Stimulated activated CD8-positive, alpha-beta memory T cell treated with anti-CD3 and anti-CD28 coated beads, Interleukin-7, amount 100 ng/mL, for 1 hour (primary cell): Measurements from ENCODE around the gene SNX3.
A peak's percentile ranks its signal among the peaks of the same experiment; 100 is the strongest.
"Not testable (repeated sequence)": the region's sequence is repeated elsewhere in the genome, so short reads cannot be mapped to it uniquely, and the experiment has no call there.

Source experiments
- DNase-seq, 2 donors: peaks; one replicate each; pipeline ENCODE4 v3.0.0-alpha.2; 2020; ENCODE audit warnings: low read depth in 2 of 2

SNX3 gene

DNA sequence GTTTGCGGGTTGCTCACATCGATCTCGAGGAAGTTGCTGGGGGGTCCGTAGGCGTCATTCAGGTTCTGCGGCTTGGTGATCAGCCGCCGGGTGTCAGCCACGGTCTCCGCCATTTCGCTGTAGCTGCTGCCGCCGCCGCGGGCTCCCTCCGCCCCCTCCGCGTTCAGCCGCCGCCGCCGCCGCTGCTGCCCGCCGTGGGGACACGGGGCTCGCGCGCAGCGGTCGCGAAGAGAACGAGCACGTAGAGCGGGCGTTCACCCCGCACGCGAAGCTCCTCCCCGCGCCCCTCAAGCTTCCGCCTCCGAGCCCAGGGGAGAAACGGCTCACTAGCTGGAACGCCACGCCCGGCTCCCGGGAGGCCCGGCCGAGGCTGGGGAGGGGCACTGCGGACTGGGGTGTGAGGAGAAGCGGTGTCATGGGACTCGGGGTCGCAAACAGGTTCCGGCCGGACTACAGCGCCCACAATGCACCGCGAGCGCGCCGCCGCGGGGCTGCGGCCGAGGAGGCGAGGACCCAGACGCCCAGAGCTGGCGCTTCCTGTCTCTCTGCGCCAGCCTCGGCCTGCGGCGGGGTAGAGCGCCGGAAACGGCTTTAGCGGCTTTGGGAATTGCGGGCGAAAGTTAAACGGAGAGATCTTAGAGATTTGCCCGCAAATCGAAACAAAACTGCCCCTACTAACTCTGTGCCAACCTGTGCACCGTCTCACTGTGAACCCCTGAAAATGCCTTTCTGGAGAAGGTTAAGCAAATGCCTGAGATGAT lies at the start of gene SNX3:
TSS of gene SNX3 (minus strand) at position 232 of the 761 bp plus-strand sequence. CDS start at position 113, 119 bp downstream.
- peak; percentile 73 to 75 for DNase-seq

GRCh38 chr6:108309844-108310243 lies 49.0 kb upstream of the SNX3 start:
- no peak for DNase-seq

- DNase-seq = not testable (repeated sequence)
Measured at GRCh38 chr6:108308641-108309040, 47.8 kb upstream of the SNX3 start.

DNA sequence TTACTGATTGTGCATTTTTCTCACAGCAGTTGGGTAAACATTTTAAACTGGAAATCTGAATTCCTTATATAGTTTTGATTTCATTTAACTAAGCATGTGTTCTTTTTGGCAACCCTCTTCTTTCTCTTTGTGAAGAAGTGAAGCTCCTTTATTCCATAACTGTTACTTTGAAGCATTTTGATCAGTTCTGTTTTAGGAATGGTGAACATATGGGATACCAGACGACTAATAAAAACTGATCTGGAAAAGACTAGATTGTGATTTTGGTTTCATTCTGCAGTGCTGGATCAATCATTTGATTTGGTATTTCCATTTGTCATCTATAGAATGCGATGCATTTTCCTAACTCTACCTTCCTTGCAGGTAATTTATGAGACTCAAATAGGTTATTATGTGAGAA lies 43.8 kb upstream of the SNX3 start:
- no peak for DNase-seq

DNA sequence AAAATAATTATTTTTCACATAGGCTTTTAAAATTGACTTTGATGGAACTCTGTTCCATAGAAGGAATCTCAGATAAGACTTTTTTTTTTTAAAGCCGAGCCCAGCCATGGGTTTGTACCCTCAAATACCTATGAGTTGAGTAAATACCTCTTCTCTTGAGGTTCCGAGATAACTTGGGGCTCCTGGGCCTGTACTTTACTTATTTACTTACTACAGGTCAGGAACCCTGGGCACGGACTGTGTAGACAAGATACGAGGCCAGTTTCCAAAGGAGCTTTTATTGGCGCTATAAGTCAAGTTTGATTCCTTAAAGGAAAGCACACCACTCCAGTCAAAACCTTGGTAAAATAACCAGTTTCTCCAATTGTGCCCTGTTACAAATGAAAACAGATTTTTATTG lies 41.5 kb upstream of the SNX3 start:
- DNase-seq = no peak

DNA sequence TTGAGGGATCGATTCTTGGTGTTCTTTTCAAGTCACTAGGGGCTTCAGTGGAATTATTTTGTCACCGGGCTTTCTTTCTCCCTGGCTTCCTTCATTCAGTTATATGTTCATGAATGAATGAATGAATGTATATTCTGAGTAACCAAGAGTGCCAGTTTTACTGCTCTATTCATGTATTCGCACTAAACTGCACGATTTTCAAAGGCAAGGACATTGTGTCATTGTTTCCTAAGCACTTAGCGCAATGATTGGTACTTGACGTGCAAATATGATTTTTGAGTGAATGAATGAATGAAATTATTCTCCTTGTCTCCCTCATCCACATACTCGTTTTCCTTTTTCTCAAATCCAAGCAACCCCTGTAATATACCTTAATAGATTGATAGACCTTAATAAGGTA lies 34.8 kb upstream of the SNX3 start:
- DNase-seq = no peak

DNA sequence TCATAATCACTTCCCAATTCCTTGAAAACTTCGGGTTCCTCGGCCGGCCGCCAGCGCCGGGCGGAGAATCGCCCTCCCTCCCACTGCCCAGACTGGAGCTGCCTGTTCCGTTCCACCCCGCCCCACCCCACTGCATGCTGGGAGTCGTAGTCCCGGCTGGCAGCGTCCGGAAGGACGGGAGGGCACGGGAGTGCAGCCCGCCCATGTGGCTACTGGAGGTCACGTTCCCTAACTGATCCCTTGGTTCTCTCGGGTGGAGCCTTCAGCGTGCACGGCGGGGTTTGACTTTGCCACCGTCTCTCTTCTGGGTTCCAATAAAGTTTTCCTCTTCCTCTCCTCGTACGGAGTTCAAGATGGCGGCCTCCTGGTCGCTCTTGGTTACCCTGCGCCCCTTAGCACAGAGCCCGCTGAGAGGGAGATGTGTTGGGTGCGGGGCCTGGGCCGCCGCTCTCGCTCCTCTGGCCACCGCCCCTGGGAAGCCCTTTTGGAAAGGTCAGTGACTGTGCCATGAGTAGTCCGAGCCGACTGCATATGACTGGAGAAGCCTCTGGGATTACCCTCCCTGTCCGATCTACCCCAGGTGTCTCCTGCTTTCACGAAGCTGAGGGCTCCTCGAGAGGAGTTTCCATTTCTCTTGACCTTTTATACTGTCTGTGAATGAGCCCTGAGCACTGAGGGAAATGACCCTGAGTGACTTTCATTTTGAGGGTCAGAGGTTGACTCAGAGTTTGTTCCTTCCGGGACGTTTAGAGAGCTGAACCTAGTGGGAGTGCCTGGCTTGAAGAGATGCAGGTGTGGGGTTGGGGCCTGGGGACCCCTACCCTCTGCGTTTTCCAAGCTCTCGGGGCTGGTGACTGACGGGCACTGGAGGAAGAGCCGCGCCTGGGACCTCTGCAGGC lies 34.1 kb upstream of the SNX3 start, which contains the start of gene AFG1L:
TSS of gene AFG1L (plus strand) at position 328 of the 899 bp plus-strand sequence. CDS start at position 354, 26 bp downstream.
- peak; percentile 64 to 77 for DNase-seq

- no peak for DNase-seq
Measured at GRCh38 chr6:108294297-108294726, 33.5 kb upstream of the SNX3 start.

- no peak for DNase-seq
Measured at GRCh38 chr6:108293527-108294296, 32.9 kb upstream of the SNX3 start.

DNA sequence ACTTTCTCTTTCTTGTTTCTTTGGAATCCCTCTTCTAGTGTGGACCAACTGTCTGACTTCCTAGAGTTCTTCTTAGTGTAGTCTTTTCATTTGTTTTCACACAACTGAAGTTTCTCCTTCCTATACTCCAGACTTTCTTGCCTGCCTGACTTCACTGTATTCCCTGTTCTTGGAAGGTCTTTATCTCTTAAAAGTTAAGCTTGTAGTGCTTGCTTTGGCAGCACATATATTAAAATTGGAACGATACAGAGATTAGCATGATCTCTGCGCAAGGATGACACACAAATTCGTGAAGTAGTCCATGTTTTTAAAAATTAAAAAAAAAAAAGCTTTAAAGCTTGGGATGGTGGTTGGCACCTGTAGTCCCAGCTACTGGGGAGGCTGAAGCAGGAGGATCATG lies 31.7 kb upstream of the SNX3 start:
- not testable (repeated sequence) for DNase-seq

DNA sequence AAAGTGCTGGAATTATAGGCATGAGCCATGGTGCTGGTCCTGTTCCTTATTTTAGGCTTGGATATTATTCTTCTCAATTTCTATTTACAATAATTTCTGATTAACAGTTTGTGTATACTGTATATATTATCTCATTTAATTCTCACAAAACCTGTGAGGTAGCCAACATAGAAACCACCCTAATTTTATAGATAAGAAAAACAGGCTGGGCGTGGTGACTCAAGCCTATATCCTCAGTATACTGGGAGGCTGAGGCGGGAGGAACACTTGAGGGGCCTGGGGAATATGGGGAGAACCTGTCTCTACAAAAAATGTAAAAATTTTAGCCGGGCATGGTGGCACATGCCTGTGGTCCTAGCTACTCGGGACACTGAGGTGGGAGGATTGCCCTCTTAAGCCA lies 30.3 kb upstream of the SNX3 start:
- DNase-seq = no peak

DNA sequence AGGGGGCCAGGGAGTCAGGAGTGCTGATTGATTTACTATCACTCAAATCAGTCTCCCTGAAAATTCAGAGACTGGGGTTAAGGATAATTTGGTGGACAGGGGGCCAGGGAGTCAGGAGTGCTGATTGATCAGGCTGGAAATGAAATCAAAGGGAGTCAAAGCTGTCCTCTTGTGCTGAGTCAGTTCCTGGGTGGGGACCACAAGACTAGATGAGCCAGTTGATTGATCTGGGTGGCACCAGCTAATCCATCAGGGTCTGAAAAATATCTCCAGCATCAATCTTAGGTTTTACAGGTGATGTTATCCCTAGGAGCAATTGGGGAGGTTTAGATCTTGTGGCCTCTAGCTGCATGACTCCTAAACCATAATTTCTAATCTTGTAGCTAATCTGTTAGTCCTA lies 27.9 kb upstream of the SNX3 start:
- no peak for DNase-seq

GRCh38 chr6:108287373-108287772 lies 26.5 kb upstream of the SNX3 start:
- no peak for DNase-seq

DNA sequence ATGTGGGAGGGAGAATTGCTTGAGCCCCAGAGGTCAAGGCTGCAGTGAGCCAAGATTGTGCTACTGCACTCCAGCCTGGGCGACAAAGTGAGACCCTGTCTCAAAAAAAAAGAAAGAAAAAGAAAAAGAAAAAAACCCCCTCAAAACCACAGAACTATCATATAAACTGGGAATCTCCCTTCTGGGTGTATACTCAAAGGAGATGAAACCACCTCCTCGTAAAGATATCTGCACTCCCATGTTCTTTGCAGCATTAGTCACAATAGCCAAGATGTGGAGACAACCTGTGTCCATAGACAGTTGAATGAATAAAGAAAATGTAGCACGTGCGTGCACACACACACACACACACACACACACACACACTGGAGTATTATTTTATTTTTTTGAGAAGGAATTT lies 25.5 kb upstream of the SNX3 start:
- no peak for DNase-seq

- no peak for DNase-seq
Measured at GRCh38 chr6:108285381-108285780, 24.5 kb upstream of the SNX3 start.

DNA sequence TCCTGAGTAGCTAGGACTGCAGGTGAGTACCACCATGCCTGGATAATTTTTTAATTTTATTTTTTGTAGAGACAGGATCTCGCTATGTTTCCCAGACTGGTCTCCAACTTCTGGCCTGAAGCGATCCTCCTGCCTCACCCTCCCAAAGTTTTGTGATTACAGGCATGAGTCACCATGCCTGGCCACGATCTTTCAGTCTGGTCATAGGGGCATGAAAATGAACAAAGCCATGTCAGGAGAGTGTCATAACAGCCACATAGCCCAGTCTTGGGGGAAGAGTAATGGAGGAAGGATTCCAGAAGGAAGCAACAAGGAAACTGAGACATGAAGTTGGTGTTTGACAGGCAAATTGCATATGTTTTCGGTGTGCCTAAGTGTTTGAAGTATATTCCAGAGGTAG lies 17.0 kb upstream of the SNX3 start:
- DNase-seq = no peak

- DNase-seq = no peak
Measured at GRCh38 chr6:108277295-108277694, 16.5 kb upstream of the SNX3 start.

DNA sequence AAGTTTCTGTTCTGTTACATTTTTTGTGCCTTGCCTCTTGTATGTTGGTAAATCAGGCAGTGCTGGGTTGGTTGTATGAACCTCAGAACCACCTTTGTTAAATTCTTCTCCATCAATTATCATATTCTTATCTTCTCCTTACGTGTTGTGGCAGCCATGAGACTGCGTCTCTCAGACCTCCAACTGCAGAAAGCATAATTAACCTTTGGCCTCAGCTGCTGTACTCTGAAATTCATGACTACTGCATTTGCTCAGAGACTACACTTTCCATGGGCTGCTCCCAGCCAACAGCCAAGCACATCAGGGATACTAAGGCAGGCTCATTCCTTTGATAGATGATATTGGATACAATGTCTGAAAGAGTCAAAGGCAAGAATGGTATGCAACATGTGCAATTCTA lies 15.1 kb upstream of the SNX3 start:
- no peak for DNase-seq

GRCh38 chr6:108274546-108274945 lies 13.7 kb upstream of the SNX3 start:
- DNase-seq = no peak

GRCh38 chr6:108269955-108270354 lies 9.1 kb upstream of the SNX3 start:
- not testable (repeated sequence) for DNase-seq

- no peak for DNase-seq
Measured at GRCh38 chr6:108268845-108269244, 8.0 kb upstream of the SNX3 start.

DNA sequence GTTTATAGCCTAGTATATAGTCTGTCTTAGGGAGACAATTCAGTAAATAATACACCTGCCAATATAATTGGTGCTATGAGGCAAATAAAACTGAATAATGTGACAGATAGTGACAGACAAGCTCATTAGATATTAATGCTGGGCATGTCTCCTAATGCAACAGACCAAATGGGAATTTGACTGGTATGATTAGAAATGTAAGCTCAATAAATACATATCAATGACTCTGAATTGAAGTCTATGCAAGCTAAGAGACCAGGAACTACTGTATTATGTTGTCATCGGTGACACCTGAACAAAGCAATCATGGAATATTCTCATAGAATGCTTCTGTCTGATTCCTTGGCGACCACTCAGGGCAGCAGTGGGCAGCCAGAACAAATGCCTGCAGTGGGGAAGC lies 2.5 kb upstream of the SNX3 start:
- DNase-seq = no peak
